ELF-1 (cell line): ENCODE measurements around the gene PODXL2.

Experiments used
- DNase-seq: peaks from one replicate; pipeline ENCODE4 v3.0.0-alpha.2; 2016; ENCODE audit warnings: low read depth, low spot score

PODXL2 gene, protein sequence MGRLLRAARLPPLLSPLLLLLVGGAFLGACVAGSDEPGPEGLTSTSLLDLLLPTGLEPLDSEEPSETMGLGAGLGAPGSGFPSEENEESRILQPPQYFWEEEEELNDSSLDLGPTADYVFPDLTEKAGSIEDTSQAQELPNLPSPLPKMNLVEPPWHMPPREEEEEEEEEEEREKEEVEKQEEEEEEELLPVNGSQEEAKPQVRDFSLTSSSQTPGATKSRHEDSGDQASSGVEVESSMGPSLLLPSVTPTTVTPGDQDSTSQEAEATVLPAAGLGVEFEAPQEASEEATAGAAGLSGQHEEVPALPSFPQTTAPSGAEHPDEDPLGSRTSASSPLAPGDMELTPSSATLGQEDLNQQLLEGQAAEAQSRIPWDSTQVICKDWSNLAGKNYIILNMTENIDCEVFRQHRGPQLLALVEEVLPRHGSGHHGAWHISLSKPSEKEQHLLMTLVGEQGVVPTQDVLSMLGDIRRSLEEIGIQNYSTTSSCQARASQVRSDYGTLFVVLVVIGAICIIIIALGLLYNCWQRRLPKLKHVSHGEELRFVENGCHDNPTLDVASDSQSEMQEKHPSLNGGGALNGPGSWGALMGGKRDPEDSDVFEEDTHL

DNA sequence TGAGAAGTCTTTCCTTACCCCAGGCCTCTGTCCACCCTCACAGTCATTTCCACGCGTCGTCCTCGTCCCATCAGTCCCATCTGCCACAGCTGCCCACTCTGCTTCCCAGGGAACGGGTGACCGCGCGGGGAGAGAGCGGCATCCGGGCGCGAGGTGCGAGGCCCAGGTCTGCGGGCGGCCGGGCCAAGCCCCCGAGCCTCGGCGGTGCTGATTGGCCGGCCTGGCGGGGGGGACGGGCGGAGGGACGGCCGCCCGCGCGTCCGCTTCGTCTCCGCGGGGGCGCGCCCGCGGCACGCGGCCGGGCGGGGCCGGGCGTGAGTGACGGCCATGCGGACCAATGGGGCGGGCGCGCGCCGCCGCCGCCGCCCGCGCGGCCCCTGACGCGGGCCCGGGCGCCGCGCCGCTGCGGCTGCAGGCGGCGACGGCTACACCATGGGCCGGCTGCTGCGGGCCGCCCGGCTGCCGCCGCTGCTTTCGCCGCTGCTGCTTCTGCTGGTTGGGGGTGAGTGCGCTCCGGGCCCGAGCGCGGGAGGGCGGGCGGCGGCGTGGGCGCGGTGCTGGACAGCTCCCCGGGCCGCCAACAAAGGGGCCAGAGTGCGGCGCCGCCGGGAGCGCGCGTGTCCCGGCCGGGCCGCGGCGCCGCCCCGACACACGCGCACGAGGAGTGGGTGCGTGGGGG lies at the start of gene PODXL2:
Gene PODXL2 (plus strand): TSS at position 398 of the 679 bp plus-strand sequence. CDS start 35 bp downstream, at position 433.
- DNase-seq, result peak; percentile 62

DNA sequence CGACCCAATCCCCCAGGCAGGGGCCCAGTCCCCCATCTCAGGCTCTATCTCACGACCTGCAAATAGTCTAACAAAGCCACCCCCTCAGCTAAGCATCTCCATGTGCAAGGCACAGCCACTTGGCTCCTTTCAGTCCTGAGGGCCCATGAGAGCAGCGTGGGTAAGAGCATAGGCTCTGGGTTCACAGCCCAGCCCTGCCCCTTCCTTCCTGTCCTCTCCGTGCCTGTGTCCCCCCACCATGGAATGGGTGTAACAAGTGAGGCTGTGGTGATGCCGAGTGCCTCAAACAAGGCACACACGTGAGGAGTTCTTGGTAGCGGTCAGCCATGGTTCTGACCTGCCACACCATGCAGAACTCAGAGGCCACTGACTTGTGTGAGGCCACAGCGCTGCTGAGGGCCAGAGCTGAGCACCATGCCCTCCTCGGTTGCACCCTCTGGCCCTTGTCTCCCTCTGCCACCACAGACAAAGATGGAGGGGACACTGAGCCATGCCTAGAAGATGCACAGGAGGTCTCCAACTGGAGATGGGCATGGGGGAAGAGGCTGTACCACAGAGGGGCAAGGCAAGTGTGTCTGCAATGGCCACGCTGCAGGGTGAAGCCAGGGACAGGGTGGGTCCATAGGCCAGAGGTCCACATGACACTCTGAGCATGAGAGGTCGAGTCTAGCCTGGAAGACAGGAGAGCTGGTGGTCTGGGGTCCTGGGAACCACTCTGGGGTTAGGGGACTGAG lies 48.5 kb upstream of the PODXL2 start:
- DNase-seq, result no peak

DNA sequence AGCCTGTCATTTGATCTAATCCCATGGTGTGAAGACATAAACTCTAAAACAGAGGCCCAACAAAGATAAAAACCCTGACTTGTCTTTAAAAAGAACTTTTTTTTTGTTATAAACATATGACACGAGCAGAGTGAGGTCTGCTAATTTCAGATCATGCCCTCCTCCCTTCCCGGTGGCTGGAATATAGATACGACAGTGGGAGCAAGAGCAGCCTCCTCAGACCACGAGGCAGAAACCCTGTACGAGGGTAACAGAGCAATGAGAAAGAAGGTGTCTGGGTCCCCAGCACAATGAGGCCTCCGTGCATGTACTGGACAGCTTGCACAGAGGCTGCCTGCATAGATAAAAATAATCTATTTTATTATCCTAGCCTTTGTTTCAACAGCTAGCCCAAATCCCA lies 44.3 kb upstream of the PODXL2 start:
- DNase-seq, result no peak

DNA sequence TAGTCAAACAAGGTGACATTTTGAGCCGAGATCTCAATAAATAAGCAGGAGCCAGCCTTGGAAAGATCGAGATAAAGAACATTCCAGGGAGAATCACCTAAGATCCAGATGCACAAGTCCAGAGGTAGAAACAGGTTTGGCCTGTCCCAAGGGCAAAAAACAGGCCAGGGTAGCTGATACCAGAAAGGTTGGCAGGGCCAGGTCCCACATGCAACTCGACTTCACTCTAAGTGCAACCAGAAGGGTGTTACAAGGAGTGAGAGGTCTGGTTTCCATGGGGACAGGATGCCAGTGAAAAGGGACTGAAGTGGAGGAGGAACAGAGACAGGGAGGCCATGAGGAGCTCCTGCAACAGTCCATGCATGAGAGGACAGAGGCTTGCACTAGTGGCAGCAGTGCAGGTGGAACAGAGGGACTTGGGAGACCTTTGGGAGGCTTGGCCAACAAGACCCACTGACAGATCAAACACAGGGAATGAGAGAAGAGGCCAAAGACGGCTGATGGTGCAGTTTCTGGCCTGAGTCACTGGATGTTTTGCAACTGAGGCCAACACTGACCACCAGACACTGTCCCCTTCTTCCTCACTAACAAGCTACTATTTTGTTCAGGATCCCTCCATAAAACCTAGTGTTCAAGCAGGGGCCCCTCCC lies 43.7 kb upstream of the PODXL2 start:
- peak; percentile 75 for DNase-seq

DNA sequence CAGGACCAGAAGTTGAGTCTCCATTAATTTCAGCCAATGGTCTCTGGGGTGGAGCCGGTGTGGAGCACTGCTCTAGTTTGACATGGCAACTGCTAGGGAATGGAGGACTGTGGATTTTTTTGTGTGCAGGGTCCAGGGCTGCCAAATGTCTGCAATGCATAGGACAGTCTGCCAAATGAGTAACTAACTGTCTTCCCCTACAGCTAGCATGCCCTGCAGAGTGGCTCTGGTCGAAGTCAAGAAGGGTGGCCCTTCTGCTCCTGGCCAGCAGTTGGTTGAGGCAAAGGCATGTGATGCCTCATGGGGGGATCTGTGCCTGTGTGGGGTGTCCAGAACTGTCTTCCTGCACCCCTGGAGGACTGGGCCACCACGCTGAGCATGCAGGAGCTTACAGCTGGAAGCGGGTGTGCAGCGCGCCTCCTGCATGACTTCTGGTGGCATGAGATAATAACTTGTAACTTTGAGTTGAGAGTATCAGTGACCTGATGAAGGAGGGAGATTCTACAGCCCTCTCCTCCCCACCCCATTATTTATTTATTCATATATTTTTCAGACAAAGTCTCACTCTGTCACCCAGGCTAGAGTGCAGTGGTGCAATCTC lies 43.1 kb upstream of the PODXL2 start:
- no peak for DNase-seq

DNA sequence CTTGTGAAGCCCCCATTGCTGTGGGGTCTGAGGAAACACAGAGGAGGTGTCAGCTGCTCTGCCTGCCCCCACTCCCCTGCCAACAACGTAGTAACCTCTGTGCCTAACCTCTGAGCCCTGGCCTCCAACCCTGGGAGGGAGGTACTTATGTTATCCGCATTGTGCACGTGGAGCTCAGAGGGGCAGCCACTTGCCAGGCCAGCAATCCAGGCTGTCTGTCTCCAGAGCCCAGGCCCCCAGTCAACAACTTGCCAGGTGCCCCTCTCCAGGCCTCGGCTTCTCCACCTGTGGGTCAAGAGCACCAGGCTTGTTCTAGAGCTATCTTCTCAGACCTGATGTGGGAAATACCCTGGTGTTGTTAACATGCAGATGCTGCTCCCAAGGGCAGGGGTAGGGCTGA lies 41.1 kb upstream of the PODXL2 start:
- no peak for DNase-seq

DNA sequence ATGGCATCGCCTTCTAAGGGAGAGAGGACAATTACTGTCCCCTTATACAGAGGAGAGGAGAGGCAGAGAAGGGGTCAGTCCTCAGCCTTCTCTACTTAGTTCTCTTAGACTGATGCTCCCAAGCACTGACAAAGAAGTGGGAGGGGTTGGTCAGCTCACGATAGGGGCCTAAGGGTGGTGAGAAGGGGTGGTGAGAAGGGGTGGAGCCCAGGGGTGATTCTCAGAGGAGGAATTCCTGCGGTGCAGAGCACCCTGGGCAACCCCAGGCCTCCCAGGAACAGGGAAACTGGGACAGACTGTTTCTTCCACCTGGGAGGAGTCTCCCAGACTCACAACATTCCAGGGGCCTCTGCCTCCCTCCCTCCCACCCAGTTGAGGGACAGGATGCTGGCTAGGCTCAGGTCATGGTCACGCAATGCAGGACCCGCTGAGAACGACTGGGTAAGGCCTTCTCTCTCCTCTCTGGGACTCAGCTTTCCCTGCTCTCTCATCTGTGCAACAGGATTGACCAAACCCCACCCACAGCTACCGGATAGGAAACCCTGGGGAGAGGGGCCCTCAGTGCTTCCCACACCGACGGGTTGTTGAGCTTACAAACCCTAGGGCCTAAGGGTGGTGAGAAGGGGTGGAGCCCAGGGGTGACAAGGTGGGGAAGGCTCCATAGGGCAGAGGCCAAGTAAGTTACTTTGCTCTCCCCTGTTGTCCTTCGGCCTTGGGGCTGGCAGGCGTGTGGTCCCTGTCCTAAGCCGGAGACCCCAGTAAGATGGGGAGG lies 40.0 kb upstream of the PODXL2 start:
- DNase-seq, result no peak

DNA sequence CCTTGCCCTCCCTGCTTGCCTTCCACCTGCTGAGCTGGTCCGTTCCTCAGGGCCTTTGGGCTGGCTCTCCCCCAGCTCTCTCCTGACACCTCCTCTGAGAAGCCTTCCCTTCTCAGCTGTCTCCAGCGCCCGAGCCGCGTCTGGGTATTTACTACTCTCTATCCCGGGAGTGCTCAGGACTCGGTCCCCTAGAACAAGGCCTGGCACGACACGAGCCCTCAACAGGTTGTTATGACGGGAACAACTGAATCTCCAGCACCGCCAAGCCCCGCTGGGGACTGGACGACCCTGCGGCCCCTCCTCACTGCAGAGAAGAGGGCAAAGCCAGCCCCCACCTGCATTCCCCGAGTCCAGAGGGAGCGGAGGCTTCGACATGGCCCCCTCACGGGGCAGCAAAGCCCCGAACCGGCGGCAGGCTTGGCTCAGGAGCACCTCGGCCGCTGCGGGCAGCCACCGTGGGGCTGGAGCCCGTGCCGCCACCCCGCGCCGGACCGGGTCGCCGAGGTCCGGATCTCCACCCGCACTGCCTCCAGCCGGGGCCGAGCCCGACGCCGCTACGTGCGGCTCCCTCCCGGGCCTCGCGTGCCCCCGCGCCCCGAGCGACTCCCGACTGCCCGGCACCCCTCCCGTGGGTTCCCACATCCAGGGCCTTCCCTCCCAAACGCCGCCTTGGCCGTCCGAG lies 39.2 kb upstream of the PODXL2 start:
- DNase-seq, result peak; percentile 34

DNA sequence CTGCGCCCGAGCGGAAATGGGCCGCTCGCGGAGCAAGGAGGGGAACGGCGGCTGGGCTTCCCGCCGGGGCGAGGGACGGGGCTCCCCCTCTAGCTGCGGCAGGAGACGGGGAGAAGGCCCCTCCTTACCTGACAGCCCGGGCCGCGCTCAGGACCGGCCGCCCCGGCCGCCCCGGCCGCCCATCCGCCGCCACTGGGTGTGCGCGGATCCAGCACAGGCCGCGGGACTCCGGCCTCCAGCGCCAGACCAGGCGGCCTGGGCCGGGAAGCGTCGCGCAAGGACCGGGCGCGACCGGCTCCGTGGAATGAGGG lies 38.7 kb upstream of the PODXL2 start:
- DNase-seq, result no peak

DNA sequence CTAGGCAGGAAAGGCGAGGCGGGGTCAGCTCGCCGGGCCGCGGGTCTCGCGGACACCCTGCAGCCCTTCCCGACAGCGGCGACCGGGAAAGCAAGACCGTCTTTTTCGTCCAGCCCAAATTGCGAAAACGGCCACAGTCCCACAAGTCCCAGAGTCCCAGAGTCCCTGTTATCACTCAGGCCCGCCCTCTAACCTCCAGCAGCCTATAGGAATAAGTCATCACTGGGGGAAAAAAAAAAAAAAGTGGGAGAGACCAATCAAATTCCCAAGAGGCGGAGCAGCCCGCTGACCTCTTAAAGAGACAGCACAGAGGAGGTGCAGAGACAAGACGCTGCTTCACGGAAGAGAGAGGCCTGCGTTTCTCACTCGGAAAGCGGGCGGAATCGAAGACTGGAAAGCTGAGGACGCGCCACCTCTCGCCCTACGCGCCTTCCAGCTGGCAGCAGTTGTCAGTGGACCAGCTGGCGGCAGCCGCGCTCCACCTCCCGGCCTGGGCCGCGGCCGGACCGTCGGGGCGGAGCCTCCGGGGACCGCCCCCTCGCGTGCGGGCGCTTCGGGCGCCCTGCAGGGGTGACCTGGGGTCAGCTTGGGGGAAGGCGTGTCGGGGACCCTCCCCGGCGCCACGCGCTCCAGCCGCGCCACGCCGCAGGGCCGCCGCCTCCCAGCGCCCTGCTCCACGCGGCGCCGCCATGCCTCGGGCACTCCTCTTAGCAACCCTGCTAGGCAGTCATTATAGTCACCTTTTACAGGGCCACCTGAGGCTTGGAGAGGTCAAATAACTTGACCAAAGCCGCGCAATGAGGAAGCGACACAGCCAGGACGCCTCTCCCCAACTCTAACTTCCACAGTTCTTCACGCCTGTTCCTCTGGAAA lies 38.2 kb upstream of the PODXL2 start, which contains the start of gene TPRA1:
Gene TPRA1 (minus strand): TSS at position 141 of the 873 bp plus-strand sequence. CDS start 10,587 bp downstream, outside the sequence.
- DNase-seq, result peak; percentile 99

DNA sequence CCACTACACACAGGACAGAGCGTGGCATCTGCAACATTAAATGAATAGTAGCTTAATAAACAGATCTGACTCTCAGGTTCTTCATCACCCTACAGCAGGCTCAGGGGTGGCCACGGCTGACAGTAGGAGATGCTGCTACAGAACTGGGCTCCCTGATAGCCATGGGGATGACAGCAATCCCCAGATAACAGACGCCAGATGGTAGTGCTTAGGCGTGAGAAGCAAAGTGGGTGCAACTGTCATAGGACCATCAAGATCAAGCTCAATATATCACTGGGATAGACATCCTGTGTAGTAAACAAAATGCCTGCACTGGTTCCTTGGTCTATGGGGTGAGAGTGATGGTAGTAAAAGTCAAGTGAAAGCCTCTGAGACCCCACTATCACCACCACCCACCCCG lies 35.8 kb upstream of the PODXL2 start:
- DNase-seq, result no peak

DNA sequence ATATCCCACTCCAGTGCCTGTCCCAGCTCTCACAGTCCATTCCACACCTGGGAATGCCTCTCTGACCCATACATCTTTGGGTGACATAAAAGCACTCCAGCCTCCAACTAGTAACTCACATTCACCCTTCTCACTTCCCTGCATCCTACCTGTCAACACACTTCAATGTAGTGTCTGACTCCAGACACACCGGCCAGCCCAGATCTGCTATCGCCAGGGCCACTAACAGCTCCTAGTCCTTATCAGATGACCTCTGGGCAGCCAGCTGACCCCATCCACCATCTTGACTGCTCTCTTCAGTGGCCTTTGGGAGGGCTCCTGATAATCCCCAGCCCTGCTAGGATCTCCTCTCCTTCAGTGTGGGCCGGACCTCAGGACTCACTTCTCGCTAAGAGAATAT lies 33.7 kb upstream of the PODXL2 start:
- peak; percentile 63 for DNase-seq

DNA sequence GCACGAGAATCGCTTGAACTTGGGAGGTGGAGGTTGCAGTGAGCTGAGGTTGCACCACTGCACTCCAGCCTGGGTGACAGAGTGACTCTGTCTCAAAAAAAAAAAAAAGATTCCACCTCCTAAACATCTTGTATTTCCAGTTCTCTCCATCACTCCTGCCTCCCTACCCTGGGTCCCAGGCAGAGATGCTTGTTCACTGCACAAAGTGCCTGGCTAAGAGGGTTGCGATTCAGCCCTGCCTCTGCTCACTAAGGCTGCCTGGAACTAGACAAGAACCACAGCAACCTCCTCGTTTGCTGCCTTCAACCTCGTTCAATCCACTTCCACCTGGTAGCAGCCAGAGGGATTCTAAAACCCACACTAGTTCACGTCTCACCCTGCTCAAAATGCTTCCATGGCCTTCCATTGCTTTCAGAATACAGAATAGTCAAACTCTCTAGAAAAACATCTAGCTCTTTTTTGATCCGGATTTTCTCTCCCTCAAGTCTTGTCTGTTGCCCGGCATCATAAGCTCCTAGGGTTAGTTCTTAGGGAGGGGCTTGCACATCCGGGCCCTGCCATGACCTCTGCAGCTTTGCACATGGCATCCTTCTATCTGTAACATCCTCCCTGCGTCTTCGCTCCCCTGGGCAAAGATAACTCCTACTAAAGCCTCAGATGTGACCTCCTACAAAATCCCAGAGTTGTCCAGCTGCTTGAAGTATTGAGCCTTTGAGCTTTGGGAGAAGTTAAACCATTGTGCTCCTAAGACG lies 31.8 kb upstream of the PODXL2 start:
- DNase-seq, result no peak

DNA sequence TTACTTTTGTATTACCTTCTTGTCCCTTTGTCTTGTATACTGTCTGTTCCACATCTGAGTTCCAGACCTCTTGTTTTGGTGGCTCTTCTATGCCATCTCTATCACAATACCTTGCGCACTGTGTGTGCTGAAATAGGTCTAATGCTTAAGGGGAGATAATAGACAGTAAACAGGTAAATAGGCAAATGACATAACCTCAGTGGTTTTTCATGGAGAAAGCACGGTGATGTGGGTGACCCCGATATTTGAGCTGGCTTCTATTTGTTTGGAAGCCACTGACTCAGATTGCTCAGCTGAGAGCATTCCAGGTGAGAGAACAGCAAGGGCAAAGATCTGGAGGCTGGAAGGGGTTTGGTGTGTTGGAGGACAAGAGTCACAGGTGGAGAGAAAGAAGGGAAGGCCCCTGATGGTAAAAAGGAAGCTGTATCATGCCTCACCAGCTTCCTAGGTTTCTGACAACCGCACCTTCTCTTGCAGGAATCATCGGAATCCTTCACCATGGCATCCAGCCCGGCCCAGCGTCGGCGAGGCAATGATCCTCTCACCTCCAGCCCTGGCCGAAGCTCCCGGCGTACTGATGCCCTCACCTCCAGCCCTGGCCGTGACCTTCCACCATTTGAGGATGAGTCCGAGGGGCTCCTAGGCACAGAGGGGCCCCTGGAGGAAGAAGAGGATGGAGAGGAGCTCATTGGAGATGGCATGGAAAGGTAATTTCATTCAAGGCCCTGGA lies 30.0 kb upstream of the PODXL2 start:
- DNase-seq, result peak; percentile 28

DNA sequence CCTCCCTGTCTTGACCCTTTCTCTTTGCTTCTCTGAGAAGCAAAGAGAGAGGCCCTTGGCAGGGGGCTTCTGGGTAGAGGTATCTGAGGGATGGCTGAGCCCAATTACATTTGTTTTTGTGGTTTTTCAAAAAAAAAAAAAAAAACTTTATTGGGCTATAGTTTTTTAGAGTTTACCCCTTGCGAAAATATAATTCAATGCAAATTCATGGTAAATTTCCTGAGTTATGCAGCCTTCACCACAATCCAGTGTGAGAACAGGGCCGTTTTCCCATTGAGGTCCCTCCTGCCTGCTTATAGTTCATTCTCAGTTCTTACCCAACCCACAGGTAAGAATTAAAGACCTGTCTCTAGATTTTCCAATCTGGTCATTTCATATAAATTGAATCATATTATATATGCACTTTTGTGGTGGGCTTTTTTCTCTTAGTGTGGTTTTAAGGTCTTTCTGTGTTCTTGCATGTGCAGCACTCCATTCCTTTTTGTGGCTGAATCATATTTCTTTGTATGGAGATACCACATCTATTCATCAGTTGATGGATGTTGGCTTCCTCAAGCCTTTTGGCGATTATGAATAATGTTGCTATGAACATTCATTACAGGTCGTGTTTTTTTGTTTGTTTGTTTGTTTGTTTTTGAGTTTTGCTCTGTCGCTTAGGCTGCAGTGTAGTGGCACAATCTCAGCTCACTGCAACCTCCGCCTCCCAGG lies 28.1 kb upstream of the PODXL2 start:
- no peak for DNase-seq

DNA sequence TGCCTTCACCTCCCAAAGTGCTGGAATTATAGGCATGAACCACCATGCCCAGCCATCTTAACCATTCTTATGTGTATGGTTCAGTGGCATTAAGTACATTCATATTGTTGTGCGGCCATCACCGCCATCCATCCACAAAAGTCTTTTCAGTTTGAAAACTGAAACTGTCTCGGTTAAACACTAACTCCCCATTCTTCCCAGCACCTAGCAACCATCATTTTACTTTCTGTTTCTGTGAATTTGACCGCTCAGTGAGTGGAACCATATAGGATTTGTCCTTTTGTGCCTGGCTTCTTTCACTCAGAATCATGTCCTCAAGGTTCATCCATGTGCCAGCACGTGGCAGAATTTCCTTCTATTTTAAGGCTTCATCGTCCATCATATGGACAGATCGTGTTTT lies 24.9 kb upstream of the PODXL2 start:
- DNase-seq, result no peak
